Upper lobe of right lung (tissue), 1 donor: Measurements from ENCODE around the gene SERPINE2. TPM values are rescaled to one million over a fixed set of nuclear protein-coding genes. Genes with fewer than 3 reads are reported as not detected.

ENCODE experiments used
- total RNA-seq: library from RNA; stranded (reverse); fragmentation: NEBNext Ultra II Directional; extraction: Animal tissue kit (Norgen Biotek cat#: 25700); gene quantifications from one replicate; pipeline ENCODE4 v1.2.1, GENCODE V29; 2021
- donor health status: DM: no; HTN: yes; CAD: no; lungs with severe emphysema.

The SERPINE2 gene
- total RNA-seq, 1 donor from 2014 or later = 7.3 TPM

Other genes with a start within 250 kb of the SERPINE2 start
- gene AP1S3, start 201.7 kb downstream of the SERPINE2 start, total RNA-seq = 16.8 TPM
- 50.1 TPM for gene WDFY1, start 94.0 kb downstream of the SERPINE2 start, total RNA-seq
- 18.9 TPM for gene MRPL44, start 81.8 kb downstream of the SERPINE2 start, total RNA-seq